HG03558 (cell line): Measurements from ENCODE around the gene CTNNBIP1.

ENCODE experiments used
- ATAC-seq: cut with Tn5 transposase; IDR thresholded peaks from one replicate; pipeline ENCODE4 v1.9.1; 2021; ENCODE audit warnings: moderate number of reproducible peaks; ENCODE audit not compliant: unreplicated experiment; ENCODE audit errors: extremely low read depth

The CTNNBIP1 gene

GRCh38 chr1:9905010-9905409 is 5.1 kb downstream of the CTNNBIP1 start:
- no peak for ATAC-seq

DNA sequence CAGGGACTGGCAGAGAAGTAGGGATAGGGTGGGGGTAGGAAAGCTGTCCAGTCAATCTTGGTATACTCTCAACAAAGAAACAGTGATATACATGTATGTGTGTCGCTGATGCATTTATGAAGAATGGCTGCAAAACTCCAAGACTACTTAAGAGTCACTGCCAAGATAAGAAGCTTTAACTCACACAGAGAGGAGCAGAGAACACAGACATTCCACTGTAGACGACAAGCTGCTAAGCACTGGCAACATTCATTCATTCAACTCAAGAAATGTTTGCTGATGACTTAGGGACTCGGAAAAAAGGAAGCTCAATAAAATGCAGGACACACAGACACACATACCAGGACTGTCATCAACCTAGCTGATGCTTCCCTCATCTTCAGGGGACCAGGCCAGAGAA is 5.5 kb downstream of the CTNNBIP1 start:
- ATAC-seq: no peak

DNA sequence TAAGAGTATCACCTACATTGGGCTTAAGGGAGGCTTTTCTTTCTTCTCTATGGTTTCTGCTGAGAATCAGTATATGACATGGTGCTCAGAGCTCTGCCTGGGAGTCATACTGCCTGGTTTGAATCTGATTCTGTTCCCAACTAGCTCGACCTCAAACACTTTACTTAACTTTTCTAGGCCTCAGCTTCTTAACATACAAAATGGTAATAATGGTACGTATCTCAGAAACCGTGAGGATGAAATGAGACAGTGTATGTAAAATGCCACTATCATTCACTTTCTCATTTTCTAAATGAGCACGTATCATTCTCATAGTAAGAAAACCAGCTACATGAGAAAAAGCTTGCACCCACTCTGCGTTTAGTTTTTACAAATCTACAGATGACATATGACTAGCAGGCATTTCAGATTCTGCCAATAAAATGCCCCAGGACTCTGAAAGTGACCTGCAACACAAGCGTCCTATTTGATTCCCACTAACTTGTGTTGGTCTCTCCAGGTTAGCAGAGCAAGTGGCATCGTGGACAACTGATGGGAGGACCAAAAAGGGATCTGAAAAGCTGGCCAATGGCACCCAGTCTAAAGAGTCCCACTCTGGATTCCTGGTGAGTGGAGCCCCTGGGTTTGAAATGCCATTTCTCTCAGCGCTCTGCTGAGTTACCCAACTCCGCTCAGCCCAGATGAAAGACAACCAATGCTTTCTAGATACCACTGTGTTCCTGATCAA is 6.1 kb downstream of the CTNNBIP1 start:
- ATAC-seq: no peak

DNA sequence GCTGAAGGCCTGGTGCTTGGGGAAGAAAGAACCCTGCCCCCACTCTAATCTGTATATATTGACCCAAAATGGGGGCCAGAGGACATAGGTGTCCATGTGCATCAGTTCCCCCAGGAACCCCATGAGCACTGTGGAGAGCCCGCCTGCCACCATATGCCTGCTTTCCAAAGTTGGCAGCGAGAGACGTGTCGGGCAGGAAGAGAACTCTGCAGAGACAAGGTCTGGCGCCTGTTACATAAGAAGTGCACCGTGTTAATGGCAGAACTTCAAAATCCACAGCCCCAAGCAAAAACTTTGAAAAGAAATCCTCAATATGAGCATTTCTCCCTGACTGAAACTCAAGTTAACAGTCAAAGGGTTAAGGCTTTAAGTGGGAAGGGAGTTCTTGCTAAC is 8.0 kb downstream of the CTNNBIP1 start:
- ATAC-seq: no peak

- no peak for ATAC-seq
Observed at GRCh38 chr1:9901148-9902059, 8.7 kb downstream of the CTNNBIP1 start.

- ATAC-seq: no peak
Observed at GRCh38 chr1:9900142-9901043, 9.7 kb downstream of the CTNNBIP1 start.

- ATAC-seq: no peak
Observed at GRCh38 chr1:9894115-9894514, 16.0 kb downstream of the CTNNBIP1 start.

DNA sequence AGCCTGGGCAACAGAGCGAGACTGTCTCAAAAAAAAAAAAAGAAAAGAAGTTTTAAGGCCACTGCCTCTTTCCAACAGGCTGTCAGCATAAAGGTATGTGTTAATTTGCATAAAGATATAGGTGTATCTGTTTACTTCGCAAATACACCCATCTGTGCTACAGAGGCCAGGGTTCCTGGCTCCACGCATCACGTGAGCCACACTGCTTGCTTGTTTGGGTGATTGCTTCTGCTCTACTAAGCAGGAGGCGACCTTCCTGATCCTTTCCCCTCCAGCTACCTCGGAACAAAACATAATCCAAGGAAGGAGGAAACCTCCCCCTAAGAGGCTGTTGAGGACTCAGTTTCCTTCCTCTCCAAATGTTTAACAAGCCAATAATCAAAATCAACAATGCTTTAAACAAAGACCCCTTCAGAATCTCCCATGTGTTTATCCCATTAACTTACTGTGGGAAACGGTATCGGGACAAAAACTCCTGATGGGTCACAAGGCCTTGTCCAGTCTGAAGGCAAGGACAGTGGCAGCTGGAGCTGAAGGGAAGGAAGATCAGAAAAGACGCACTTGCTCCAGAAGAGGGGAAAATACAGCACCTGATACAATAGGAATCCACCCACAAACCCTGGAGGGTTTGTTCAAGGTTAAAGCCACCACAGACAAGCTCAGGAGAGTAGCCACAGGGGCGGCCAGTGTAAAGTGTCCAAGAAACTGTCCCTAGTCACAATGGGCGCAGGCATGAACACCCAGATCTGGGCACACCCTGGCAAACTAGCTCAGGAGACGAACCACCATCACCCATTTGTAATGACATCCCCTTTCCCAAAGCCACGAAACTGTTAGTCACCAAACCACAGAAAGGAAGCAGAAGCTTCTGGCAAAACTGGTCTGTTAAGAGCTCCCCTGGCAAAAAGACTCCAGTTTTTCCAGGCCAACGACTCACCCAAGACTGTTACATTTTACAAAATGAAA is 17.2 kb downstream of the CTNNBIP1 start:
- no peak for ATAC-seq

DNA sequence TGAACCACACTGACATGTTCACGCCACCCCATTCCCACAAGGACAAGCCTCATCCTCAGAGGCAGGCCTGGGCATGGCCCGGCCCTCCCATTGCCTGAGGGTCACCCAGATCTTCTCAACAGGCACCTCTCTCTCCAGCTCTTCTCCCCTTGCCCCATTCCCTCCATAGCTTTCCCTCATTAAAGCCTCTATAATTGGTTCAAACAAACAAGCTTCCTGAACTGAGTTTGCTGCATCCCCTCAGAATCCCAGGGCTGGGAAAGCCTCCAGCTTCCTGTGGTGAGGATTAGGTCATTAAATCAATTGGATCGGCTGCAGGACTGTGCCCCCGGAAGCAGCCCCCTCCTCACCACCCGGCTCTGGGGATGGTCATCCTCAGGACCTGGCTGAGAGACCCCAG is 18.9 kb downstream of the CTNNBIP1 start:
- no peak for ATAC-seq

- ATAC-seq: no peak
Observed at GRCh38 chr1:9890224-9890731, 19.8 kb downstream of the CTNNBIP1 start.

DNA sequence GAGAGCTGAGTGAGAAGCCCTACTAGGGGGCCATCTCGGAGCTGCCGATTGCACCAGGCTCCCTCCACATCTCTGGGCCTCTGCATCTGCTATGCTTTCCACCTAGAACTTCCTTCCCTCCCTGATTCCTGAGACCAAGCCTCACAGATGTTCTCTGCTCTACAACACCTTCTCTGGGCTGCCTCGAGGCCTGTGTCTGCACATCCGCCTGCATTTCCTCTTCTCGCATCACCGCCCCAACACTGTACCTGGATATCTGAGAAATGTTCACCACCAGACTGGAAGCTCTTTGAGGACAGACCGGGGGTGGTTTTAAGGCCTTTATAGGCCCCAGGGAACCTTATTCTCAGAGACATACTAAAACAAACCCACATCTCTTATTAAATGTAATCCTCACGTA is 20.7 kb downstream of the CTNNBIP1 start:
- ATAC-seq: no peak

GRCh38 chr1:9888886-9889285 is 21.2 kb downstream of the CTNNBIP1 start:
- ATAC-seq: no peak

GRCh38 chr1:9887070-9887469 is 23.0 kb downstream of the CTNNBIP1 start:
- ATAC-seq: no peak

- no peak for ATAC-seq
Observed at GRCh38 chr1:9886092-9886742, 23.9 kb downstream of the CTNNBIP1 start.

DNA sequence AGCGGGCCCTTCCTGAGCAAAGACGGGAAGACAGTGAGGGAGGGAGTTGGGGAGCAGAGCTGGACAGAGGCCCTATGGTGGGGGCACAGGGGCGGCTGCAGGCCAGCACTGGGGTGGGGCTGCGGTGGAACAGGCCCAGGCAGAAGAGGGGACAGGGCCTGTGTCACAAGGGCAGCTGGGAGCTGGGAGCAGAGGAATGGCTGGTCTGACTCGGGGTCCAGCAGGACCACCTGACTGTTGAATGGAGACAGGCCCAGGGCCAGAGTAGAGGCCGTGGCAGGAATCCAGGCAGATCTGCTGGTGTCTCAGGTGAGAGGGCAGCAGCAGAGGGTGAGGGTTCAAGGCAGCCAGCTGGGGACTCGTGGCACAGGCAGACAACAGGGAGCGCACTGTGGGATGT is 25.3 kb downstream of the CTNNBIP1 start:
- ATAC-seq: no peak

- ATAC-seq: no peak
Observed at GRCh38 chr1:9883585-9884449, 26.3 kb downstream of the CTNNBIP1 start.

GRCh38 chr1:9882945-9883303 is 27.1 kb downstream of the CTNNBIP1 start:
- no peak for ATAC-seq
